Gastroesophageal sphincter (tissue), 4 donors: ENCODE measurements around the gene TECTB. TPM values are rescaled to one million over a fixed set of nuclear protein-coding genes. Genes with fewer than 3 reads are reported as not detected.

Experiments
- ATAC-seq: fragments of 150-250 bp; one replicate; pipeline ENCODE4 v1.9.1; 2016; ENCODE audit warnings: mild to moderate bottlenecking, moderate library complexity
- H3K27ac ChIP-seq, 4 donors: fragments of 200-600 bp; sonication (generic) in 3 of 4; 1 replicate in 3 of 4; 2 replicates in 1 of 4; pipeline ENCODE4 v1.5.1; 2016 to 2019
- H3K27me3 ChIP-seq: fragments of 200-600 bp; sonication (generic); one replicate; pipeline ENCODE4 v1.5.1; 2019
- H3K36me3 ChIP-seq, 2 donors: fragments of 200-600 bp; sonication (generic); one replicate each; pipeline ENCODE4 v1.5.1; 2019; ENCODE audit warnings: control low read depth in 1 of 2
- H3K4me1 ChIP-seq, 3 donors: fragments of 200-600 bp; sonication (generic); 1 replicate in 2 of 3; 2 replicates in 1 of 3; pipeline ENCODE4 v1.5.1; 2016 to 2019; ENCODE audit warnings: control low read depth in 2 of 3
- H3K4me3 ChIP-seq, 2 donors: fragments of 200-600 bp; sonication (generic); one replicate each; pipeline ENCODE4 v1.5.1; 2019; ENCODE audit warnings: mild to moderate bottlenecking in 1 of 2, moderate library complexity in 1 of 2
- H3K9me3 ChIP-seq, 3 donors: fragments of 200-600 bp; sonication (generic); one replicate each; pipeline ENCODE4 v1.5.1; 2017 to 2019; ENCODE audit warnings: control low read depth in 2 of 3
- CTCF ChIP-seq, 4 experiments: fragments of 200-600 bp in 2 of 4; fragments of 450-650 bp in 2 of 4; sonication (generic) in 1 of 4; IDR thresholded peaks; one replicate each; pipeline ENCODE4 v1.5.1; 2017 to 2019; ENCODE audit warnings: antibody characterized with exemption in 4 of 4, mild to moderate bottlenecking in 2 of 4, moderate library complexity in 2 of 4
- EP300 ChIP-seq: sonication (generic); formaldehyde crosslinking; IDR thresholded peaks from one replicate; pipeline ENCODE4 v1.6.1; 2017; ENCODE audit warnings: antibody characterized with exemption, mild to moderate bottlenecking
- POLR2A ChIP-seq, 2 donors: fragments of 450-650 bp; IDR thresholded peaks; one replicate each; pipeline ENCODE4 v1.6.1; 2017; ENCODE audit warnings: antibody characterized with exemption in 2 of 2, mild to moderate bottlenecking in 2 of 2, moderate library complexity in 1 of 2
- POLR2AphosphoS5 ChIP-seq: sonication (generic); formaldehyde crosslinking; IDR thresholded peaks from one replicate; pipeline ENCODE4 v1.6.1; 2017; ENCODE audit warnings: antibody characterized with exemption
- WGBS, 2 donors: methylation state at CpG; one replicate each; pipeline ENCODE4 v1.1.5; 2018; ENCODE audit warnings: low coverage in 1 of 2; 5-methylcytosine and 5-hydroxymethylcytosine counted together
- total RNA-seq, 4 donors: library from RNA; depleted of rRNA; stranded (reverse); fragments of >200 nt; gene quantifications; one replicate each; pipeline ENCODE4 v1.1.0, GENCODE V29; 2016

TECTB gene
- total RNA-seq, 4 donors from 2014 or later = not detected

- ATAC-seq = no peak
- Histone ChIP-seq H3K27me3 (peaks cover 37% of the 10 kb centered on the region), H3K36me3 (no peaks in the 10 kb centered on the region), H3K4me3 (no peak overlapping the region), H3K9me3 (no peaks in the 10 kb centered on the region), H3K4me1 (no peaks in the 10 kb centered on the region), H3K27ac (no peak overlapping the region)
- WGBS, 2 donors = 85 to 93% methylated on average over 2 to 3 of the region's 3 CpGs
- TF ChIP-seq POLR2A (IDR thresholded peaks at IDR 0.05) = no peak
- TF ChIP-seq EP300 = no peak
- TF ChIP-seq POLR2AphosphoS5 = no peak
These were observed 28.3 kb downstream of the TECTB start for GRCh38 chr10:112311481-112311880.

GRCh38 chr10:112313234-112313633, 30.0 kb downstream of the TECTB start:
- Histone ChIP-seq H3K36me3 (no peaks in the 10 kb centered on the region), H3K4me3 (no peak overlapping the region), H3K27me3 (peaks cover 39% of the 10 kb centered on the region), H3K4me1 (no peaks in the 10 kb centered on the region), H3K9me3 (no peaks in the 10 kb centered on the region), H3K27ac (no peak overlapping the region)
- TF ChIP-seq POLR2A (IDR thresholded peaks at IDR 0.05) (no peak), POLR2AphosphoS5 (no peak), CTCF (IDR thresholded peaks at IDR 0.05) (no peak), EP300 (no peak)
- WGBS, 2 donors = 65% methylated on average over 2 of the region's 3 CpGs; no CpG with 5 or more reads in 1 of the 2 donors
- ATAC-seq = no peak

GRCh38 chr10:112313911-112314310, 30.7 kb downstream of the TECTB start:
- no peaks in the 10 kb centered on the region for H3K36me3 ChIP-seq
- peaks cover 39% of the 10 kb centered on the region for H3K27me3 ChIP-seq
- no peak overlapping the region for H3K27ac ChIP-seq
- H3K9me3 ChIP-seq = no peaks in the 10 kb centered on the region
- TF ChIP-seq POLR2A (IDR thresholded peaks at IDR 0.05) (no peak), CTCF (IDR thresholded peaks at IDR 0.05) (no peak), POLR2AphosphoS5 (no peak), EP300 (no peak)
- no peak for ATAC-seq
- no peak overlapping the region for H3K4me3 ChIP-seq
- WGBS, 2 donors = 41 to 83% methylated on average over 2 to 7 of the region's 7 CpGs
- no peaks in the 10 kb centered on the region for H3K4me1 ChIP-seq

- H3K36me3 ChIP-seq = no peaks in the 10 kb centered on the region
- no peak overlapping the region for H3K4me3 ChIP-seq
- WGBS, 2 donors = 14 to 23% methylated on average over 6 to 10 of the region's 10 CpGs
- H3K27me3 ChIP-seq = peaks cover 32% of the 10 kb centered on the region
- H3K9me3 ChIP-seq = no peaks in the 10 kb centered on the region
- no peaks in the 10 kb centered on the region for H3K4me1 ChIP-seq
- ATAC-seq = no peak
- no peak overlapping the region for H3K27ac ChIP-seq
- TF ChIP-seq EP300 = no peak
- TF ChIP-seq CTCF (IDR thresholded peaks at IDR 0.05) = peak; percentile 72 to 88 (median 76)
- no peak for TF ChIP-seq POLR2A (IDR thresholded peaks at IDR 0.05)
- no peak for TF ChIP-seq POLR2AphosphoS5
These were observed 31.7 kb downstream of the TECTB start for GRCh38 chr10:112314822-112315474.

GRCh38 chr10:112327678-112328077, 44.5 kb downstream of the TECTB start:
- Histone ChIP-seq H3K36me3 (no peaks in the 10 kb centered on the region), H3K4me1 (no peaks in the 10 kb centered on the region), H3K9me3 (no peaks in the 10 kb centered on the region), H3K4me3 (no peak overlapping the region), H3K27ac (no peak overlapping the region), H3K27me3 (no peaks in the 10 kb centered on the region)
- TF ChIP-seq EP300 (no peak), POLR2AphosphoS5 (no peak), CTCF (IDR thresholded peaks at IDR 0.05) (no peak), POLR2A (IDR thresholded peaks at IDR 0.05) (no peak)
- ATAC-seq = no peak
- WGBS, 2 donors = 72 to 90% methylated on average over 2 to 3 of the region's 3 CpGs
